HEK293T (cell line): ENCODE data around the gene TACC2.

Experiments used
- BHLHE40 ChIP-seq: fragments of 450-650 bp; IDR thresholded peaks from 2 replicates; pipeline ENCODE4 v1.6.1; 2016; ENCODE audit warnings: mild to moderate bottlenecking, moderate library complexity, borderline replicate concordance
- ELF4 ChIP-seq: fragments of 450-650 bp; IDR thresholded peaks from 2 replicates; pipeline ENCODE4 v1.6.1; 2017; ENCODE audit warnings: antibody characterized with exemption
- FOXA1 ChIP-seq: fragments of 450-650 bp; IDR thresholded peaks from 2 replicates; pipeline ENCODE4 v1.6.1; 2016; ENCODE audit warnings: mild to moderate bottlenecking
- FOXK2 ChIP-seq: fragments of 450-650 bp; IDR thresholded peaks from 2 replicates; pipeline ENCODE4 v1.6.1; 2016; ENCODE audit warnings: mild to moderate bottlenecking
- FOXM1 ChIP-seq: fragments of 450-650 bp; IDR thresholded peaks from 2 replicates; pipeline ENCODE4 v1.6.1; 2017; ENCODE audit warnings: mild to moderate bottlenecking, borderline replicate concordance
- L3MBTL2 ChIP-seq: fragments of 450-650 bp; conservative IDR thresholded peaks from 2 replicates; pipeline ENCODE4 v1.6.1; 2016; ENCODE audit warnings: mild to moderate bottlenecking
- SP1 ChIP-seq: fragments of 450-650 bp; IDR thresholded peaks from 2 replicates; pipeline ENCODE4 v1.6.1; 2017
- ZNF384 ChIP-seq: fragments of 450-650 bp; IDR thresholded peaks from 2 replicates; pipeline ENCODE4 v1.6.1; 2016
- TF ChIP-seq, protein P1 (sequence below): fragments of 450-650 bp; IDR thresholded peaks from 2 replicates; pipeline ENCODE4 v1.6.1; 2016

DNA sequence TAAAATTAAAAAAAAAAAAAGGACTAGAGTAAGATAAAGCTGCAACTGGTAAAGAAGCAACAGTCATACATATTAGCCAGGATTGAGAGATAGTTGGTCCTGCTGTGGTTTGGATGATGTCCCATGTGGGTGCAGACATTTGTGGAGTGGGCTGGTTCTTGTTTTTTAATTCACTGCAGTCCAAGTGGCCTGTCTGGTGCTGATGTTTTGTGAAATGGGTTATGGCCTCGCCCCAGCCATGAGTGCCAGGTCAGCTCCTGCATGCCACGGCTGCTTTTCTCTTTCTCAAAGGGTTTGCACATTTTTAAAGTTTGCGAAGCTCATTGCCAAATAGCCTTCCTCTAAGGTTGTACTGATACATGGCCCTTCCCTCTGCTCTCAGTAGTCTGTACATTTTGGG is 268.1 kb downstream of the TACC2 start:
- TF ChIP-seq ELF4 = no peak
- TF ChIP-seq FOXM1 = no peak
- TF ChIP-seq ZNF384 = no peak
- TF ChIP-seq SP1 = no peak
- TF ChIP-seq FOXA1 = no peak
- no peak for TF ChIP-seq BHLHE40
- TF ChIP-seq L3MBTL2 = no peak
- TF ChIP-seq FOXK2 = no peak
- TF ChIP-seq, protein P1, sequence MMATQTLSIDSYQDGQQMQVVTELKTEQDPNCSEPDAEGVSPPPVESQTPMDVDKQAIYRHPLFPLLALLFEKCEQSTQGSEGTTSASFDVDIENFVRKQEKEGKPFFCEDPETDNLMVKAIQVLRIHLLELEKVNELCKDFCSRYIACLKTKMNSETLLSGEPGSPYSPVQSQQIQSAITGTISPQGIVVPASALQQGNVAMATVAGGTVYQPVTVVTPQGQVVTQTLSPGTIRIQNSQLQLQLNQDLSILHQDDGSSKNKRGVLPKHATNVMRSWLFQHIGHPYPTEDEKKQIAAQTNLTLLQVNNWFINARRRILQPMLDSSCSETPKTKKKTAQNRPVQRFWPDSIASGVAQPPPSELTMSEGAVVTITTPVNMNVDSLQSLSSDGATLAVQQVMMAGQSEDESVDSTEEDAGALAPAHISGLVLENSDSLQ = no peak
